HFFc6 (cell line): ENCODE results near the gene CDS2. TPM values are rescaled to one million over a fixed set of nuclear protein-coding genes. Genes with fewer than 3 reads are reported as not detected.

ENCODE experiments used
- DNase-seq: peaks from one replicate; pipeline ENCODE4 v3.0.0-alpha.2; 2018
- H3K27ac Mint-ChIP-seq: 2 replicates; pipeline ENCODE4 v1.8.0; 2020; ENCODE audit warnings: mild to moderate bottlenecking, mixed read lengths
- H3K27me3 Mint-ChIP-seq: 2 replicates; pipeline ENCODE4 v1.8.0; 2021; ENCODE audit warnings: mild to moderate bottlenecking, moderate library complexity, mixed read lengths; ENCODE audit not compliant: insufficient read depth
- H3K36me3 Mint-ChIP-seq: 2 replicates; pipeline ENCODE4 v1.8.0; 2021; ENCODE audit warnings: low read depth, mixed read lengths
- H3K4me1 Mint-ChIP-seq: 2 replicates; pipeline ENCODE4 v1.8.0; 2020; ENCODE audit warnings: low read depth, mixed read lengths
- H3K4me3 Mint-ChIP-seq: 2 replicates; pipeline ENCODE4 v1.8.0; 2020; ENCODE audit warnings: mild to moderate bottlenecking, moderate library complexity, mixed read lengths
- H3K9me3 Mint-ChIP-seq: 2 replicates; pipeline ENCODE4 v1.8.0; 2020; ENCODE audit warnings: mild to moderate bottlenecking, mixed read lengths
- CTCF ChIP-seq: fragments of 200-600 bp; sonication (generic); IDR thresholded peaks from 2 replicates; pipeline ENCODE4 v1.5.0; 2021; ENCODE audit warnings: antibody characterized with exemption, mild to moderate bottlenecking
- total RNA-seq, 6 experiments: library from RNA; stranded (reverse); fragmentation: NEBNext Ultra II Directional; extraction: Animal tissue kit (Norgen Biotek cat#: 25700); gene quantifications; 2 replicates in 1 of 6; 3 replicates in 5 of 6; pipeline ENCODE4 v1.2.3, GENCODE V29; 2021

CDS2 gene
- total RNA-seq, 6 experiments from 2014 or later: 36.6 to 42.5 (median 39.2) TPM

- Mint-ChIP-seq H3K9me3 (no peaks in the 10 kb centered on the region), H3K27ac (no peak overlapping the region), H3K27me3 (no peaks in the 10 kb centered on the region; the same call in none of the 2 replicates), H3K4me3 (no peak overlapping the region), H3K36me3 (peaks cover 9% of the 10 kb centered on the region; the same call in 1 of the 2 replicates), H3K4me1 (peaks cover 38% of the 10 kb centered on the region)
- DNase-seq: no peak
- no peak for TF ChIP-seq CTCF
Measured at GRCh38 chr20:5160882-5161281, 34.1 kb downstream of the CDS2 start.

GRCh38 chr20:5161536-5162164 lies 34.8 kb downstream of the CDS2 start:
- no peaks in the 10 kb centered on the region for H3K9me3 Mint-ChIP-seq
- no peak overlapping the region for H3K4me3 Mint-ChIP-seq
- no peaks in the 10 kb centered on the region; the same call in none of the 2 replicates for H3K27me3 Mint-ChIP-seq
- no peak overlapping the region for H3K27ac Mint-ChIP-seq
- DNase-seq: no peak
- H3K36me3 Mint-ChIP-seq: peaks cover 9% of the 10 kb centered on the region; the same call in 1 of the 2 replicates
- peaks cover 31% of the 10 kb centered on the region for H3K4me1 Mint-ChIP-seq
- no peak for TF ChIP-seq CTCF

GRCh38 chr20:5164645-5165625 lies 38.1 kb downstream of the CDS2 start:
- no peak overlapping the region for H3K4me3 Mint-ChIP-seq
- no peaks in the 10 kb centered on the region for H3K9me3 Mint-ChIP-seq
- H3K27me3 Mint-ChIP-seq: no peaks in the 10 kb centered on the region; the same call in none of the 2 replicates
- DNase-seq: no peak
- no peak overlapping the region for H3K27ac Mint-ChIP-seq
- H3K36me3 Mint-ChIP-seq: peaks cover 9% of the 10 kb centered on the region; the same call in 1 of the 2 replicates
- TF ChIP-seq CTCF: peak; percentile 41; the same call in 1 of the 2 replicates
- peaks cover 32% of the 10 kb centered on the region for H3K4me1 Mint-ChIP-seq

- Mint-ChIP-seq H3K4me1 (peaks cover 17% of the 10 kb centered on the region), H3K36me3 (no peaks in the 10 kb centered on the region), H3K4me3 (peak overlapping the region; percentile 54), H3K27me3 (no peaks in the 10 kb centered on the region; the same call in none of the 2 replicates), H3K9me3 (no peaks in the 10 kb centered on the region), H3K27ac (peak overlapping the region; percentile 74)
- no peak for TF ChIP-seq CTCF
- DNase-seq: peak; percentile 27
Measured at GRCh38 chr20:5168651-5169396, 42.0 kb downstream of the CDS2 start.

- H3K27me3 Mint-ChIP-seq: no peaks in the 10 kb centered on the region; the same call in 1 of the 2 replicates
Measured at GRCh38 chr20:5170341-5170740, 43.5 kb downstream of the CDS2 start.

More at GRCh38 chr20:5170341-5170740, 43.5 kb downstream of the CDS2 start:
- no peaks in the 10 kb centered on the region; the same call in 1 of the 2 replicates for H3K36me3 Mint-ChIP-seq
- H3K4me3 Mint-ChIP-seq: no peak overlapping the region
- peaks cover 12% of the 10 kb centered on the region for H3K4me1 Mint-ChIP-seq
- no peak for TF ChIP-seq CTCF
- no peak for DNase-seq
- no peak overlapping the region for H3K27ac Mint-ChIP-seq
- no peaks in the 10 kb centered on the region for H3K9me3 Mint-ChIP-seq
